Progenitor cell of endocrine pancreas (in vitro differentiated cells): ENCODE measurements around the gene KATNB1. TPM values are rescaled to one million over a fixed set of nuclear protein-coding genes. Genes with fewer than 3 reads are reported as not detected.

ENCODE experiments used
- DNase-seq: peaks from one replicate; pipeline ENCODE4 v3.0.0; 2021; ENCODE audit warnings: low spot score; ENCODE audit not compliant: unreplicated experiment
- H3K27ac Mint-ChIP-seq: 2 replicates; pipeline ENCODE4 v1.8.0; 2021; ENCODE audit warnings: mild to moderate bottlenecking, moderate library complexity, mixed read lengths
- H3K27me3 Mint-ChIP-seq: 2 replicates; pipeline ENCODE4 v1.8.0; 2021; ENCODE audit warnings: mixed read lengths
- H3K36me3 Mint-ChIP-seq: 2 replicates; pipeline ENCODE4 v1.8.0; 2022; ENCODE audit warnings: mixed read lengths; ENCODE audit not compliant: insufficient read depth
- H3K4me1 Mint-ChIP-seq: 2 replicates; pipeline ENCODE4 v1.8.0; 2021; ENCODE audit warnings: low read depth, mixed read lengths
- H3K4me3 Mint-ChIP-seq: 2 replicates; pipeline ENCODE4 v1.8.0; 2021; ENCODE audit warnings: low read depth, mild to moderate bottlenecking, moderate library complexity, mixed read lengths
- H3K9me3 Mint-ChIP-seq: 2 replicates; pipeline ENCODE4 v1.8.0; 2021; ENCODE audit warnings: low read depth, mixed read lengths
- long read RNA-seq: library from polyadenylated mRNA; unstranded; transcript quantifications from one replicate; pipeline ENCODE4 v2.0.0, GENCODE V29; 2020
- total RNA-seq: library from RNA; stranded (reverse); gene quantifications from 2 replicates; pipeline ENCODE4 v1.2.1, GENCODE V29; 2021
- TF ChIP-seq, protein P1 (sequence below): fragments of 200-600 bp; sonication (generic); IDR thresholded peaks from one replicate; pipeline ENCODE4 v1.5.0; 2021; ENCODE audit warnings: antibody characterized with exemption, mild to moderate bottlenecking; ENCODE audit not compliant: unreplicated experiment

The KATNB1 gene, protein sequence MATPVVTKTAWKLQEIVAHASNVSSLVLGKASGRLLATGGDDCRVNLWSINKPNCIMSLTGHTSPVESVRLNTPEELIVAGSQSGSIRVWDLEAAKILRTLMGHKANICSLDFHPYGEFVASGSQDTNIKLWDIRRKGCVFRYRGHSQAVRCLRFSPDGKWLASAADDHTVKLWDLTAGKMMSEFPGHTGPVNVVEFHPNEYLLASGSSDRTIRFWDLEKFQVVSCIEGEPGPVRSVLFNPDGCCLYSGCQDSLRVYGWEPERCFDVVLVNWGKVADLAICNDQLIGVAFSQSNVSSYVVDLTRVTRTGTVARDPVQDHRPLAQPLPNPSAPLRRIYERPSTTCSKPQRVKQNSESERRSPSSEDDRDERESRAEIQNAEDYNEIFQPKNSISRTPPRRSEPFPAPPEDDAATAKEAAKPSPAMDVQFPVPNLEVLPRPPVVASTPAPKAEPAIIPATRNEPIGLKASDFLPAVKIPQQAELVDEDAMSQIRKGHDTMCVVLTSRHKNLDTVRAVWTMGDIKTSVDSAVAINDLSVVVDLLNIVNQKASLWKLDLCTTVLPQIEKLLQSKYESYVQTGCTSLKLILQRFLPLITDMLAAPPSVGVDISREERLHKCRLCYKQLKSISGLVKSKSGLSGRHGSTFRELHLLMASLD
- 32.0 and 34.8 TPM in 2 replicates for total RNA-seq
- long read RNA-seq, transcript KATNB1-201 (20 exons, 2,664 nt): major isoform, 57 of 82 reads
- long read RNA-seq, partial matches to known transcripts: 7 of 82 reads
- long read RNA-seq, other reads (novel, unspliced or antisense): 18 of 82 reads

DNA sequence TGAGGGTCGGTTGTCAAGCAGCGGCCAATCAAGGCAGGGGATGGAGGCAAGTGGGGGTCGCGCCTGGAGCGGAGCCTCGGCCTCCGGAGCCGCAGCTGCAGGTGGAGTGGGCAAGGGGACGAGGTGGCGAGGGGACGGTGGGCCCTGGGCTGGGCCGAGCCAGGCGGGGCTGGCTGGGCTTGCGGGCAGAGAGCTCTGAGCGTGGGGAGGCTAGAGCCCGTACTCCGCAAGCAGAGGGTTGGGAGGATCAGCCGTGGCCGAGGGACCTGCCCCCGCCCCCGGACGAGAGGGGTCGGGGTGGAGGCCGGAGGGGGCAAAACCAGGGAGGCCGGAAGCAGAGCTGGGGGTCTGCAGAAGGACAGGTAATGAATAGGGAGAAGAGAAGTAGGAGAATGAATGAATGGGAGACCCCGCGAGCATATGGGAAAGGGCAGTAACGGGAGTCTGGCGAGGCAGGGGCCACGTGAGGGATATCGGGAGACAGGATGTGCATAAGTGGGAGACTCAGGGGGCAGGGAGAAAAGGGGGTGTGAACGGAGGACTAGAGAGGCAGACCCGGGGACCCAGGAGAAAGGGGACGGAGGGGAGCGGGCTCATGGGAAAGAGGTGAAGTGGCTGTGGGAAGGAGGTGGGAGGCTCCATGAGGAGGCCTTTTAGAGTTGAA, at the start of gene KATNB1:
TSS of gene KATNB1 (plus strand) at position 16 of the 664 bp plus-strand sequence. CDS start 1,474 bp downstream, outside the sequence.
- no peaks in the 10 kb centered on the region for H3K27me3 Mint-ChIP-seq
- peak within 1 kb of the TSS; percentile 99 for H3K27ac Mint-ChIP-seq
- TF ChIP-seq, protein P1, sequence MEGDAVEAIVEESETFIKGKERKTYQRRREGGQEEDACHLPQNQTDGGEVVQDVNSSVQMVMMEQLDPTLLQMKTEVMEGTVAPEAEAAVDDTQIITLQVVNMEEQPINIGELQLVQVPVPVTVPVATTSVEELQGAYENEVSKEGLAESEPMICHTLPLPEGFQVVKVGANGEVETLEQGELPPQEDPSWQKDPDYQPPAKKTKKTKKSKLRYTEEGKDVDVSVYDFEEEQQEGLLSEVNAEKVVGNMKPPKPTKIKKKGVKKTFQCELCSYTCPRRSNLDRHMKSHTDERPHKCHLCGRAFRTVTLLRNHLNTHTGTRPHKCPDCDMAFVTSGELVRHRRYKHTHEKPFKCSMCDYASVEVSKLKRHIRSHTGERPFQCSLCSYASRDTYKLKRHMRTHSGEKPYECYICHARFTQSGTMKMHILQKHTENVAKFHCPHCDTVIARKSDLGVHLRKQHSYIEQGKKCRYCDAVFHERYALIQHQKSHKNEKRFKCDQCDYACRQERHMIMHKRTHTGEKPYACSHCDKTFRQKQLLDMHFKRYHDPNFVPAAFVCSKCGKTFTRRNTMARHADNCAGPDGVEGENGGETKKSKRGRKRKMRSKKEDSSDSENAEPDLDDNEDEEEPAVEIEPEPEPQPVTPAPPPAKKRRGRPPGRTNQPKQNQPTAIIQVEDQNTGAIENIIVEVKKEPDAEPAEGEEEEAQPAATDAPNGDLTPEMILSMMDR: no peak
- H3K9me3 Mint-ChIP-seq: peaks cover 8% of the 10 kb centered on the region
- peaks cover 3% of the 10 kb centered on the region for H3K36me3 Mint-ChIP-seq
- peaks cover 20% of the 10 kb centered on the region for H3K4me1 Mint-ChIP-seq
- H3K4me3 Mint-ChIP-seq: peak within 1 kb of the TSS; percentile 94
- no peak for DNase-seq

DNA sequence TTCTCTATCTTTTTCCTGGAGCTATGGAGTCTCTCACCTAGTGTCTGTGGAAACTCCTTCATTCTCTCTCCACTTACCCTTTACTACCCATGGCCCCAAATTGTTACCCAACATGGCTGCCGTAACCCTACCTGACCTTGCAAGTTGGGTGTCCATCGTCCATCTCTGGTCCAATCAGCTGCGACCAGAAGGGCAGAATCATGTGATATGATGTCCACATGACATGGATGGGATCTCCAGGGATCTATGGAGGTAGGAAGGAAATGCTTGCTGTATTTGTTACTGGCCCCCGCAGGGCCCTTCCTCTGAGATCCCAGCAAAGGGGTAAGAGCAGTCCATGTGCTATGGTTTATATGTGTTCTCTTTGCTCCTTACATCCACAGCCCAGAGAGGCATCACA, 49.0 kb upstream of the KATNB1 start:
- Mint-ChIP-seq H3K9me3 (no peaks in the 10 kb centered on the region), H3K27ac (peak overlapping the region; percentile 18), H3K4me1 (peaks cover 14% of the 10 kb centered on the region), H3K27me3 (no peaks in the 10 kb centered on the region), H3K36me3 (no peaks in the 10 kb centered on the region), H3K4me3 (no peak overlapping the region)
- TF ChIP-seq, protein P1: no peak
- no peak for DNase-seq

DNA sequence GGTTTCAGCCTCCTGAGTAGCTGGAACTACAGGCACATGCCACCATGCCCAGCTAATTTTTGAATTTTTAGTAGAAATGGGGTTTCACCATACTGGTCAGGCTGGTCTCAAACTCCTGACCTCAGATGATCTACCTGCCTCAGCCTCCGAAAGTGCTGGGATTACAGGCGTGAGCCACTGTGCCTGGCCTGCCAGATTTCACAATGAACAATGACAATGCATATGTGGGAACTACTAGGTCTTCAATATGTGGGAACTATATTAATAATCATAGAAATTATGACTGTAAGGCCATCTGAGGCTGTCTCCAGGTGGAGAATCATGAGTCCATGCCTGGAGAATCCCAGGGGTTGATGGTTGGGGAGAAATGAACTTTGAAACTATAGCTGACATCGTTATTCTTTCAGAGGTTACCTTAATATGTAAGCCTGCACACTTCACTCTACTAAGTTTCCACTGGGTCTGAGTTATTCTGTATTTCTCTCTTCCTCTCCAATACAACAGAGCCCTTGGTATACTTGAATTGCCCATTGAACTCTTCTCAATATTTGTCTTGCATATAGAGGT, 48.1 kb upstream of the KATNB1 start:
- DNase-seq: no peak
- Mint-ChIP-seq H3K27me3 (no peaks in the 10 kb centered on the region), H3K27ac (no peak overlapping the region), H3K36me3 (no peaks in the 10 kb centered on the region), H3K4me1 (peaks cover 14% of the 10 kb centered on the region), H3K4me3 (no peak overlapping the region), H3K9me3 (no peaks in the 10 kb centered on the region)
- TF ChIP-seq, protein P1: no peak

DNA sequence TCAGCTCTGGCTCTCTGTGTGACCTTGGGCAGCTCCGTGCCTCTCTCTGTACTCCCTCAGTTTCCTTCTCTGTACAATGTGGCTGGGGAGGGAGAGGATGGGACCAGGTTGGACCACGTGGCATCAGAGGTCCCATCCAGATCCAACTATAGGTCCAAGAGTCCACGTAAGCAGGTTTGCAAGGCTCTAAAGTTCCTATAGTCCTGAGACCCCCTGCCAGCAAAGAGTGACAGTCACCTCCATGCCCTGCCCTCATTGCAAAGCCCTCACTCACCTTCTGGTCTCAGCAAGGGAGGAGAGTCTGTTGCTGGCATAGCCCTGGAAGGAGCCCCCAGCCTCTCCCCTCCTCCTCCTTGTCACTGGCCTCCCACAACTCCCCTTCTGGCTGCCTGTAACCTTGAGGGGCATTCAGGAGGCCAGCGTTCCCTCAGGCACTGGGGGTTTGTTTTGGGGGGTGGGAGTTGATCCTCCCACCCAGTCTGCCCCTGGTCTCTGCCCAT, 47.0 kb upstream of the KATNB1 start:
- Mint-ChIP-seq H3K27ac (no peak overlapping the region), H3K9me3 (no peaks in the 10 kb centered on the region)
- no peak for DNase-seq

More for the DNA sequence above, 47.0 kb upstream of the KATNB1 start:
- no peaks in the 10 kb centered on the region for H3K36me3 Mint-ChIP-seq
- peaks cover 9% of the 10 kb centered on the region for H3K4me1 Mint-ChIP-seq
- H3K4me3 Mint-ChIP-seq: no peak overlapping the region
- H3K27me3 Mint-ChIP-seq: no peaks in the 10 kb centered on the region
- TF ChIP-seq, protein P1: no peak
